DMS153 treated with DMSO at 0.1 percent for 48 hours (cell line): ENCODE results near the gene NFIB.

Source experiments
- DNase-seq: peaks from one replicate; lab custom pipeline; 2025; ENCODE audit not compliant: unreplicated experiment; lab: John Stamatoyannopoulos, UW

The NFIB gene

DNA sequence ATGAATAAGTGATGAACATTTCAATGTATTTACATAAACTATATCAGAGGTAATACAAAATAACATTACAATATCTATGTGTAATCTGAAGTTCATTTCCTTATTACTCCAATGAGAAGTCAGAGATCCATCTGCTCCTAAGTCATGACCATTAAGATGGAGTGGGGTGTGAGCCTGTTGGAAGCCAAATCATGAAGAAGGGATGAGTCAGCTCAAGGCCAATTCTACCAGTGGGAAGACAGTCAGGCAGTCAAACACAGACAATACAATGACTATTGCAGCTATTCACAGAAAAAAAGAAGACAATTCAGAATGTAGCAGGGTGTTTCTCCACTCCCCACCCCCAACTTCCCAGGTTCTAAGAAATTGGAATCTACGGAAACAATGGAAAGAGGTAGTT lies 155.0 kb downstream of the NFIB start:
- DNase-seq = no peak

DNA sequence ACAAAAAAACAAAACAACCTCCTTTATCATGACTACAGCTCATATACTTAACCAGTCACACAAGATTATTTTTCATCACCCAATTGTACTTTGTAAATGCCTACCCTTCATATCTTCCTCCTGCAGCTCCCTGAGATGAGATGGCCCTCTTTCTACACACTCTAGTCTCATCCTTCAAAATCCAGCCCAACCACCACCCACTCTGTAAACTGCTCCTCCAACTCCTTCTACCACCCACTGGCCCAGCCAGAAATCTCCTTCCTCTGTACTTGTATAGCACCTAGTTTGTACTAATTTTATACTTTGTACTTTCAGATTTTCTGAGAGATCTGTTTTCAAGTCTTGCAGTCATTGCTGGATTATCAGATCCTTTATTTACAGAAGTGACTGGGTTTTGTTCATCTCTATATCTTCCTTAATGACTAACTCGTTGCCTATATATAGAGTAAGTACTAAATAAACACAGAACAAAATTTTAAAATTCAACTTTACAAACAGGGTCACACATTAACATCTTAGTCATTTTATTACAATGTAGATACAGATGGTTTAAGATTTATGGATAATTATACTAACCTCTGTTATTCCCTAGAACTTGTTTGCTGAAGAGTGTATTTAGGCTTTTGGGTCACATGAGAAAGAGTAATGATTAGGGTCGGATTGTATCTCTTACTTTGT lies 155.7 kb downstream of the NFIB start:
- no peak for DNase-seq

DNA sequence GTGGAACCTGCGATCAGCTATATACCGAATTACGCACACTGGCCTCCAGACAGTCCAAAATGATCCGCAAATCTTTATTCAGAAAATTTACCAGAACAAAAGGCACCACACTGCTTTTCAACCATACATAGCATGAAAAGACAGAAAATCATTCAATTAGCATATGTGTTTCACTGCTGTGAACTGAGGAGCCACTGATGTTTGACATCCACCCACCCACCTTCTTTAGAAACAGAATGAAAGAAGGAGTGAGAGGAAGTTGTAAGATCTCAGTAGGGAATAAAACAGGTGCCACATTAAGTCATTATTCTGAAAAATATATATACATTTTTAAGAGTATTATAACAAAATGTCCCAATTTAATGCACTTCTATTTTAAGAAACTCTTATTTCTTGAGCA lies 156.8 kb downstream of the NFIB start:
- DNase-seq = no peak

DNA sequence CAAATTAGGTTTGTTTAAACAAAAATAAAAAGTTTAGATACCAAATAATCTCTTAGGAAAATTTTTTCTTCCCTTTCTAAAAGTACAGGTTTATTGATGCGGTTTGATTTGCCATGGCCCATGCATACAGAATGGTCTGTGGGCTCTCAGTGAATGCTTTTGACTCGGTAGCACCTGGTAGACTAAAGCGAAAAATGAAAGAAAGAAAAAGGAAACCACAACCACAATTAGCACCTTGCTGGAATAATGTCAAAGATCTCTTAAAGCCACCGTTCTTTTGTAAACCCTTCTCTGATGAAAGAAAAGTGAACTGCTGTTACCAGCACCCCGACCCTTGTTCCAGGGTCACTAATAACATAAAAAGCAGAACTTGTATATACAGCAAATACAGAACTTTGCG lies 157.9 kb downstream of the NFIB start:
- DNase-seq = no peak

DNA sequence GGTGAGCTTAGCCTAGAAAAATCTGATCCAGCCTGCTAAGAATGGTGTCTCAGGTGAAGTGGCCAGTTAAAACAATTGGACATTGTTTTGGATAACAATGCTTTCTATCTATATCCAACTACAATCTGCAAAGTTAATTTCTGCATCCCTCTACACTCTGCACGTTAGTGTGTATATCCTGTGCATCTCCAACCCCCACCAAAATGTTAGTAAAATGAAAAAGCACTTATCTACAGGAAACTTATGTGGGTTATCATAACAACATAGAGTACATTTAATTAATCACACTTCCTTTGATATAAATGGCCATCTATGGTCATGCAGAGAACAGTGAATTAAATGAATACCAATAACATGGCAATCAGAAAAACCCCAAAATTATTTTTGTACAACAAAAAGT lies 158.7 kb downstream of the NFIB start:
- DNase-seq = no peak

DNA sequence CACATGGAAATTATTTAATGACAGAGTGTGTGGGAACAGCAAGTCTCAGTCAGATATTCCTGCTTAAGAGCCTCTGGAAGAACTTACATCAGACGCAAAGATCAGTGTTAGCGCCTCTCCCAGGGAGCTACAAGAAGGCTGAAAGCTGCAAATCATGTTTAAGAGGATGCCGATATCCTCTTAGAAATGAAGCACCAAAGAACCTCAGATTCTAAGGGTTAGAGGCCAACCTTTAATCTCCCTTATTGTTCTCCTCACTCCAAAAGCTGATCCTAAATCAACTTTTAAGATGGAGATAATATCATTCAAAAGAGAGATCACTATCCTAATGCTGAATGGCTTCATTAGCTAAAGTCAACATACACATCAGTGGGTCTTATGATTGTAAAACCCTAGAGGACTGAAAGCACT lies 160.6 kb downstream of the NFIB start:
- DNase-seq = no peak

DNA sequence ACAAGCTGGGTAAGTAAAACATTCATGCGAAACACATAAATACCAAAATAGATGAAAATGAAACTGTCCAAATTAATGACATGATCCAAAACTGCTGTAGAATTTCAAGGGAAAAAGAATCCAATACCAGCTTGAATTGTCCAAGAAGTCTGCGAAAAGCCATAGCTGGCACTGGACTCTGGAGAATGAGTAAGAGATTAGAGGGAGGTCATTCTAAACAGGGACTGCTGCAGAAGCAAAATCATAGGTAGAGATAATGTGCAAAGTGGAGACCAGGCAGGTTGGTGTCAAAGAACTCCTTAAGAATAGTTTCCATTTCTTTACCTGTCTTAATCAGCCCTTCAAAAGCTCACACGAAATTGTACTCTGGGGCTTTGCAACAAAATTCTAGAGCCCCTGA lies 162.5 kb downstream of the NFIB start:
- DNase-seq = no peak

DNA sequence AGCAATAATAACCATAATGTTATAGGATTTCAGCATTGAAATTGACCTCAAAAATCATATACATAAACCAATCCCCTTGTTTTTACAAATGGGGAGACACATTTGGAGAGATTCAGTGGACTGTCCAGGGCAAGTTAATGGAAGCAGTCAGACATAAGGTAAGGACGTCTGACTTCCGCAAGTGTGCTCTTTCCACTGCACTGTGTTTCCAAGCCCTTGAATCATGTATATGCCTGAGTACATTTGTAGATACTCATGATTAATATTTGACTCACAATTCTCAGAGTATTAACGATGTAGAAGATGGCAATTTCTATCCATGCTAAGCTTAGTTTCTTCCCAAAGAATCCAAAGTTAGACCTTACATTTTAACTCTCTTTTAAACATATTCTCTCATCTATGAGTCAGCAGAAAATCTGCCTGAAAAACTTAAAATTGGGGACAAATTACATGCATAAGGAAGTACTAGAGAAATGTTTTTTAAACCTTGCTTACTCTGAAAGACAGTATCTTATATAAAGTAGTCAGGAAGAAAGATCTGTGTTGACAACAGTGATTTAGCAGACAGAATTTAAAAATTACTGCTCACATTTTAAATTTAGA lies 165.3 kb downstream of the NFIB start:
- DNase-seq = no peak

DNA sequence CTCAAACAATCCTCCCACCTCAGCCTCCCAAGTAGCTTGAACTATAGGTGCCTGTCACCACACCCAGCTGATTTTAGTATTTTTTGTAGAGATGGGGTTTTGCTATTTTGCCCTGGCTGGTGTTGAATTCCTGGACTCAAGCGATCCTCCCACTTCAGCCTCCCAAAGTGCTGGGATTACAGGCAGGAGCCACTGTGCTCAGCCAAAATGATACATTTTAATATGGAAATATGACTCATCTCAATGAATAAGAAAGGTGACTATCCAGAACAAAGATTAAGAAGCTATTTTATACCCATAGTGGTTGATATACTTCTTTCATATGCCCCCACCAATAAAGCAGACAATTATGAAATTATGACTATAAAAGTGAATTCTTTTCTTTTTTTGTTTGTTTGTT lies 166.2 kb downstream of the NFIB start:
- no peak for DNase-seq

DNA sequence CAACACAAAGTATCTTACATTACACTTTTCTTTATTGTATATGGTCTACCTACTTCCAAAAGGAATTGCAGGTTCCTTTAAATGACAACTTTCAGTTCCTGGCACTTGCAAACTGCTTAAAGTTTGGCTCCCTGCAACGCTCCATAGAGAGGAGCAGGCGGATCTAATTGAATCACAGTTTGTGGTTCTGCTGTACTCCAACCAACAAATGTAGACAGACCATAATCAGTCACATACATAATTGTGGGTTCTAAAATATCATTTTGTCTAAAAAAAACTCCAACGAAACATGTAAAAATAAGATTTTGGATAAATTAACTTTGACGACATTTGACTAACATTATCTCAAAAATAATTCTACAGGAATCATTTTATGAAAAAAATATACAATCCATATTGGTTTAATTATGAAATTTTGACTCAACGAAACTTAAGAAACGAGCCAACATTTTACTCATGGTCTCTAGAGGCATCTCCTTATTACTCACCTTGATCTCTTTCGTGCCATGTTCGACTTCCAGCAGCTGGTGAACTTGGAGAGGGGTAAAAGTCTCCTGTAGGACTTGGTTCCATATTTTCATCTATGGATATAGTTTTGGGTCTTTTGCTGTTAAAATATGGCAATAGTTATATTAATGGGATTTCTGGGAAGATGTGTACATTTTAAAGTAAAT lies 167.6 kb downstream of the NFIB start:
- DNase-seq = no peak

DNA sequence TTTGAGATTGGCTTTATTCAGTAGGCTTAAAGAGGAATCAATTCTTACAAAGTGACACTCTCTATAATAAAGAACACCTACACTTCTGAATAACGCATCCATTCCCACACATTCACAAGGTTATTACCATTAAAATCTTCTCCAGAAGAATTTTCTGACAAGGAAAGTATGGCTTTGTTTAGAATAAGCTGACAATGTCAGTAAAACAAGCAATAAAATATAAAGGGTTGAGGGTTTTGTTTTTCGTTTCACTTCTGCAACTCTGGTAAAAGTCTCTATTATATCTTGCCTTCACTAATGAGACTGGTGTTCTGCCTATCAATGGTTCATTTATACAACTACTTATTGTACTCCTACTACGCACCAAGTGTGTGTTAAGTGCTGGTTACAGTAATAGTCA lies 169.7 kb downstream of the NFIB start:
- no peak for DNase-seq

DNA sequence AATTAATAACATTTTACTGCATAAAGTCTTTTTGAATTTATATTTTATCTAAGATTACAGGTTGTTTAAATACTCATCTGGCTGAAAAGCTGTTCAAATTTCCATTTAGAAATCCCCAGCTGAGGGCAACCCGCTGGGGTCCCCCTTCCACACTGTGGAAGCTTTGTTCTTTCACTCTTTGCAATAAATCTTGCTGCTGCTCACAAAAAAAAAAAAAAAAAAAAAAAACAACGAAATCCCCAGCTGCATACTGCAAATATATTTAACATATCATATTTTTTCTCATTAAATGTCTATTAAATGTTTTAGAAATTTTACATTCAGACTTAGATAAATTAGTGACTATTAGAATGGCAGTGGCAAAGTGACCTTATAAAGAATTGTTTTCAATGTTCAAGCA lies 172.2 kb downstream of the NFIB start:
- no peak for DNase-seq

DNA sequence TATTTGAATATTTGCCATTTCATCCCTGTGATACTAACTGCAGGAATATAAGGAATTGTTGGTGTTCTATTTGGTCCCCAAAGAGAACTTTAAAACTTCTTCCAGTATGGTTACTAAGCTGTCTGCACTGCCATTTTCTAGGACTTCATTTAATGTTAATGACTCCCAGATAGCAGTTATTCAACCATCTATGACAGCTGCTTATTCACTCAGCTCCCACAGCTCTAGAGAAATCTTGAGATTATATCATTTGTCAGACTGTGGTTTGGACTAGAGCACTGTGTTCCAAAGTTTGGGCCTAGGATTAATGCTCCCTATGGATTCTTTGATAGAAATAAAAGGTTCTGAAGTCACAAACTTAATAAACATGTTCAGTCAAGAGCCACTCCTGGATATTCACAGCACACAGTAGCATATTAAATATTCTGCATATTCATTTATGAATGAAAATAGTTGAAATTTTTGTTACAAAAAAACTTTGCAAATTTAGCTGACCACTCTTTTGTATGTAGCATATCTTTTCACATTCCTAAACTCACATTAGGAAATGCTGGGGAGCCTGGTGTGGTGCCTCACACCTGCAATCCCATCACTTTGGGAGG lies 173.7 kb downstream of the NFIB start:
- DNase-seq = no peak

DNA sequence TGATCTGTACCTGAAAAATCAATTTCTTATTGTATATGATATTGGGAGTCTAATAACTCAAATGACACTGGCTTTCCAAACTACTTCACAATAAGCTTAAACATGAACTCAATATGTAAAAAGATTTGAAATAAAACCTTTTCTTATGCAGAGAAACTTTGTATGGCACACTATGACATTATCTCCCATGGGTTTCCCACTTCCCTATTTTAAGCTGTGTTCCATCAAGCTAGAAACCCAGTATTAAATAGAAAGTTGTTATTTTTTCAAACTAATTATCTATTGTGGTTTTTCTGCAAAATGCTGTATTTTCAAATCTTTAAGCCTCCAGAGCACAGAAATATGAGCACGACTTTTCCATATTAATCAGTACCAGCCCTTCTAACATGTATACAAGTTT lies 174.7 kb downstream of the NFIB start:
- no peak for DNase-seq

DNA sequence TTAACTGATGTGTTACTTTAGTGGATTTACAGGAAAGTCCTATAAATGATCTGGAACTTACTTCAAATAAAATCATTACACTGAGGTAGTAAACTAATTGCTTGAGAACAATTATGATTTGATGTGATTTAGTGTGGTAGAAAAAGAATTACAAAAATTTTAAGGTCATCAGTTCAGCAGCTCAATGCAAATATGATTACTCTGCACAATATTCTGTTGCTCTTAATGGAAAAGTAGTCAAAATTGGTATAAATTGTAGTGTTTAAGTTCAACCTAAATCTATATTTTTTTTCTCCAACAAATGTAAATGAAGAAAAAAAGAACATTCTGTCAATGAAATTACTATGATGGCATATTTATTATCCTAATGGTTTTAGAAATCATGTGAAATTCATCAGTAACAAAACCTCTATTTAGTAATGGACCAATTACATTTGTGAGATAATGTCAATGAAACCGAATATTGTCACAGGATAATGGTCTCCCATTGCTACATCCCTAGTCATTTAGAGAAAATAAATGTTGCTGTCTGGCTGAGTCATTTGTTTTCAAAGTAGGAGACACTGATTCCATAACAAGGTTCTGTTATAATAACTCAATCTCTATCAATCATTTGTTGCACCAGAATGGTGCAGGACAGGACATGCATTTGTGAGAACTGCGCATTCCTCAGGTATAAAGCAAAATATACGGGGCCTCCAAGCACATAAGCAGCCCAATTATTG lies 177.1 kb downstream of the NFIB start:
- no peak for DNase-seq

DNA sequence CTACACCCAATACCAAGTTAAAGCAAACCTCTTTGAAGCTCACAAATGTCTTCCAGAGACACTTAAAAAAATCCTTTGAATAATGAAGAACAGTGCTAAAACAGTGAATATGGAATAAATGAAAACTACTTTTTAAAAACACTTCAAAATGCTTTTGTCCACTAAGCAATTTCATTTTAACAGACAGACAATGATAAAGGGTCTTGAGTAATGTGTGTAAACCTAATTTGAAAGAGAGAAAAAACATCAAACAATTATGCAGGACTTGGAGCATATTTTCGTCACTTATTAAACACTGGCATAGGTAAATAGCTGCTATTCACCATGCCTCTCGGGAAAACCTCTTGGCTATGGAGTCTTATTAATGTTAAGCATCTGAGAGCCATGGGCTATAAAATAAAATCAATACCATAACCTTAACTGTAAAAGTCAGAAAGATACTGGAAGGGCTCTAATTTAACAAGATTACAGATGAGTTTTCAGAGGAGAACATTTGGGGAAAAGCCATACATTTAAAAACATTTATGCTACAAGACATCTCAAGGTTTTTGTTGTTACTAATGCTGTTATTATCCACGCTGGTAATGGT lies 177.8 kb downstream of the NFIB start:
- peak; percentile 82 for DNase-seq

DNA sequence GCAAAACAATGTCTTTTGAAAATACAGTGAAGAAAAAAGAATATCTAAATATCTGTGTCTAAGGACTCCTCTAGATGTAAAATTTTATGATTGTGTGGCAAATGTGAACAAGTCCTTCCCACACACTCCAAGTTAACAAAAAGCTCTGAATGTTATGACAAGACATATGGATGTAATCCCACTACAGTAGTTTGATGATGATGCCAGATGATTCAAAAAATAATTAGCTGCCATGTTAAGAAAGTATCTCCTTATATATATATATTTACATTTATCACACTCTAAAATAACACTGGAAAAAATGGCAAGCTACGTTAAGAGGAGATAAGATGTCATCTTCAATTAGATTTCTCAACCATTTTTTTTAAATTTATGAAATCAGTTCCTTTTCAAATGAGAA lies 178.5 kb downstream of the NFIB start:
- DNase-seq = no peak

DNA sequence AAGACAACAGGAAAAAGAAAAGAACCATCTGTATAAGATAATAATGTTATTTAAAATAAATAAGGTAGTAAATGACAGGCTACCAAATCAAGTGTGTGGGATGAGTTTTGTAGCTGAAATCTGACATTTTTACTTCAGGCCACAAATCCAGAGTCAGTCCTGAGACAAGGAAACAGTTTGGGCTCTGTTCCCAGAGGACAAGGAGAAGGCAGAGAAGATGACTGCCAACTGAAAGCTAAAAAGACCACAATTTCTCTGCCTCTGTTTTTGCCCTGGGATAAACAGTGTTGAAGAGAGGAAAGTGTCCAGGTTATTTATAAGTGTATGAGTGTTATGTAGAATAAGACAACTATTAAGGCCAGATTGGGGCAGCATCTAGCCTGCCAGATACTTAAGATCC lies 180.5 kb downstream of the NFIB start:
- DNase-seq = no peak

DNA sequence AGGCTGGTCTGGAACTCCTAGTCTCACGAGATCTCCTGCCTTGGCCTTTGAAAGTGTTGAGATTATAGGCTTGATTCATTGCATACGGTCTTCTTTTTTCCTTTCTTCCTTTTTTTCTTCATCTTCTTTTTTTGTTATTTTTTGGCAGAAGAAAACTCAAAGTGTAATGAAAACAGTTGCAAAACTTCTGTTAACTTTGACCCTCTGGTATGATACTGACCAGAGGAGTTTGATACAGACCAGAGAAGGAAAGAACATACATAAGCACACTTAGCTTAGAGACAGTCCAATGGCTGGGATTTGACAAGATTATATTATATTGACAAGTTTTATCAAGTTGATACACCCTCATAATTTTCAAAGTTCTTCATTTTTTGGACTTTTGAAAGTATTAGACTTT lies 181.2 kb downstream of the NFIB start:
- DNase-seq = no peak

DNA sequence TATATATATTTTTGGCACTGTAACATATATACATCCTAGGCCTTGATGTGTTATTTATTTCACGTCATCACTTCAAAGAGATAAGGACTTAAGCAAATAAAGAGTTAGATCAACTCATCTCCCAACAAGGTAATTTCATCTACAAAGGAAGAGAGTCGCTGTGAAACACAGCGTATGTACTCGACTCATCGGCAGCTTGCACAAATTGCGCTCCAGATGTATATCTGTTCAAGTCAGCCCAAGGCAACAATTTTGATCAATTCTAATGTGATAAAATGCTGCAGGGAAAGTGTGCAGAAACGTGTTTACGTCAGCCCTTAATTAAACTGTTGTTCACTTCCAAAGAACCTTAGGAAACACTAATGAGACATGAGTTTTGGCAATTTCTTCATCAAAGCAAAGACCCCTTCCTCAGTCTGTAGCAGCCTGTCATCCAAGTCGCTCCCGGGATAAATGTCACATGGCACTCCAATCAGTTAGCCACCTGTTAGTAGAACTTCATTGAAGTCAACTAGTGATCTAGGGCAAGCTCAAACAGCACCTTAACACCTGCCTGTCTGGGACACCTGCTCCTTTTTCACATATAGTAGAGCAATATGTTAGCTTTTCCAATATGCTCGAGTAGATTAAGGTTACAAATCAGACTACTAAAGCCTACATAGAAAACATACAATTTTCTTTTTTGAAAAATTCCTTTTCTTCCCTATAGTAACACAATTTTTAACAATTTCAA lies 182.4 kb downstream of the NFIB start:
- DNase-seq = peak; percentile 54

DNA sequence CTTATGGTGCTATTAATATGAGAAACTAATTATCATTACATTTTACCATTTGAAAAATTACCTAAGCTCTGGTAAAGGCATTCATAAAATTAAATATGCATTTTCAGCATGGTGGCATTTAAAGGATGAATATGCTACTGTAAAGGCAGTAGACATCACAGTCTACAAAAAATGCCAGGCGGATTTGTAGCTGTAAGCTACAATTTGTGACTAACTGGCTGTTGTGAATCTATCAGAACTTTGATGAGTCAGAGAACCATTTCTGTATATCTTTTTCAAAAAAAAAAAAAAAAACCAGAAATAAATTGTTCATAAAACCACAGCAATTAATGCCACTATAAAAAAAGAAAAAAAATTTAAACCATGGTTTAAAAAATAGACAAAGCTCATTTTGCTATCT lies 186.3 kb downstream of the NFIB start:
- DNase-seq = no peak
